ENCODE data around the gene RPL7A. TPM values are rescaled to one million over a fixed set of nuclear protein-coding genes. Genes with fewer than 3 reads are reported as not detected.
"Not testable (repeated sequence)": the region's sequence is repeated elsewhere in the genome, so short reads cannot be mapped to it uniquely, and the experiment has no call there.

RPL7A gene
- total RNA-seq: 2,139 and 2,222 TPM in 2 replicates

- intact Hi-C loops (cut with micrococcal nuclease): loop anchor here (1.0 kb wide), 4 partner anchors 8 to 28 kb away; partner anchors contain the start of genes STKLD1, SURF1, SURF2 and SURF4
Observed at GRCh38 chr9:133347985-133348717, at the start of gene RPL7A, which contains the start of gene MED22. Gene RPL7A (plus strand): TSS chr9:133348218. CDS start chr9:133348244, 26 bp downstream. Gene MED22 (minus strand): TSS chr9:133348131. CDS start chr9:133346662, 1,469 bp downstream.

- intact Hi-C loops (cut with micrococcal nuclease): not testable (repeated sequence)
Observed at GRCh38 chr9:133299996-133300395, 48.0 kb upstream of the RPL7A start.

- intact Hi-C loops (cut with micrococcal nuclease): no loop called here
Observed at GRCh38 chr9:133301253-133302230, 46.5 kb upstream of the RPL7A start.

- intact Hi-C loops (cut with micrococcal nuclease): no loop called here
Observed at GRCh38 chr9:133303266-133304157, 44.5 kb upstream of the RPL7A start.

- intact Hi-C loops (cut with micrococcal nuclease): no loop called here
Observed at GRCh38 chr9:133304158-133304470, 43.9 kb upstream of the RPL7A start.

- intact Hi-C loops (cut with micrococcal nuclease): no loop called here
Observed at GRCh38 chr9:133304477-133305377, 43.3 kb upstream of the RPL7A start.

GRCh38 chr9:133305731-133306130 lies 42.3 kb upstream of the RPL7A start:
- intact Hi-C loops (cut with micrococcal nuclease): no loop called here

GRCh38 chr9:133306242-133307204 lies 41.5 kb upstream of the RPL7A start:
- intact Hi-C loops (cut with micrococcal nuclease): no loop called here

GRCh38 chr9:133307301-133307700 lies 40.7 kb upstream of the RPL7A start:
- intact Hi-C loops (cut with micrococcal nuclease): no loop called here

- intact Hi-C loops (cut with micrococcal nuclease): no loop called here
Observed at GRCh38 chr9:133309608-133310007, 38.4 kb upstream of the RPL7A start.

GRCh38 chr9:133315997-133316396 lies 32.0 kb upstream of the RPL7A start:
- intact Hi-C loops (cut with micrococcal nuclease): no loop called here

GRCh38 chr9:133317551-133317950 lies 30.5 kb upstream of the RPL7A start:
- intact Hi-C loops (cut with micrococcal nuclease): not testable (repeated sequence)

GRCh38 chr9:133320421-133320881 lies 27.6 kb upstream of the RPL7A start:
- intact Hi-C loops (cut with micrococcal nuclease): loop anchor here (10.0 kb wide), 1 partner anchor 76 kb away; no protein-coding TSS in a partner anchor

GRCh38 chr9:133321411-133321935 lies 26.5 kb upstream of the RPL7A start:
- intact Hi-C loops (cut with micrococcal nuclease): loop anchor here (10.0 kb wide), 1 partner anchor 77 kb away; no protein-coding TSS in a partner anchor

GRCh38 chr9:133322701-133323100 lies 25.3 kb upstream of the RPL7A start:
- intact Hi-C loops (cut with micrococcal nuclease): loop anchor here (10.0 kb wide), 1 partner anchor 78 kb away; no protein-coding TSS in a partner anchor

GRCh38 chr9:133323211-133323610 lies 24.8 kb upstream of the RPL7A start:
- intact Hi-C loops (cut with micrococcal nuclease): loop anchor here (10.0 kb wide), 1 partner anchor 78 kb away; no protein-coding TSS in a partner anchor

- intact Hi-C loops (cut with micrococcal nuclease): loop anchor here (10.0 kb wide), 1 partner anchor 79 kb away; no protein-coding TSS in a partner anchor
Observed at GRCh38 chr9:133323991-133324703, 23.9 kb upstream of the RPL7A start.
